Thymus (tissue), 11 donors: ENCODE results near the gene MAPKAPK3. TPM values are rescaled to one million over a fixed set of nuclear protein-coding genes. Genes with fewer than 3 reads are reported as not detected.
A peak's percentile ranks its signal among the peaks of the same experiment; 100 is the strongest.

Source experiments
- DNase-seq, 9 donors: peaks; one replicate each; pipeline ENCODE4 v3.0.0-alpha.2; 2013; ENCODE audit warnings: low spot score in 9 of 9, low read depth in 6 of 9, missing footprints in 1 of 9
- H3K27ac ChIP-seq, 2 donors: one replicate each; pipeline ENCODE4 v1.5.1; 2013; ENCODE audit warnings: control low read depth in 1 of 2, low read depth in 1 of 2, low read length in 1 of 2, mild to moderate bottlenecking in 1 of 2, moderate library complexity in 1 of 2
- H3K27me3 ChIP-seq, 2 donors: one replicate each; pipeline ENCODE4 v1.5.1; 2013; ENCODE audit warnings: low read length in 1 of 2; ENCODE audit not compliant: control insufficient read depth in 2 of 2, insufficient read depth in 1 of 2
- H3K36me3 ChIP-seq, 2 donors: one replicate each; pipeline ENCODE4 v1.5.1; 2013; ENCODE audit warnings: low read length in 1 of 2, mild to moderate bottlenecking in 1 of 2, moderate library complexity in 1 of 2; ENCODE audit not compliant: control insufficient read depth in 2 of 2, insufficient read depth in 2 of 2
- H3K4me1 ChIP-seq, 2 donors: one replicate each; pipeline ENCODE4 v1.5.1; 2013; ENCODE audit warnings: low read length in 2 of 2; ENCODE audit not compliant: control insufficient read depth in 2 of 2, insufficient read depth in 2 of 2
- H3K4me3 ChIP-seq, 2 donors: one replicate each; pipeline ENCODE4 v1.5.1; 2013; ENCODE audit warnings: low read length in 2 of 2, control low read depth in 1 of 2, mild to moderate bottlenecking in 1 of 2
- H3K9me3 ChIP-seq, 2 donors: one replicate each; pipeline ENCODE4 v1.5.1; 2013; ENCODE audit warnings: low read length in 1 of 2, mild to moderate bottlenecking in 1 of 2; ENCODE audit not compliant: control insufficient read depth in 2 of 2, insufficient read depth in 1 of 2
- WGBS: extraction: QIAGEN DNeasy Blood & Tissue Kit; methylation state at CpG from one replicate; pipeline ENCODE4 v1.1.7; 2013; 5-methylcytosine and 5-hydroxymethylcytosine counted together
- polyA plus RNA-seq: library from polyadenylated mRNA; stranded (reverse); fragments of 200-250 nt; gene quantifications from one replicate; pipeline ENCODE4 v1.2.3, GENCODE V29; 2013
- total RNA-seq: library from RNA; stranded (reverse); fragments of 120-200 nt; gene quantifications from one replicate; pipeline ENCODE4 v1.2.4, GENCODE V29; 2013
- donor health status: healthy.

The MAPKAPK3 gene
- total and polyA plus RNA-seq, 2 donors: 24.9 to 54.4 TPM

DNA sequence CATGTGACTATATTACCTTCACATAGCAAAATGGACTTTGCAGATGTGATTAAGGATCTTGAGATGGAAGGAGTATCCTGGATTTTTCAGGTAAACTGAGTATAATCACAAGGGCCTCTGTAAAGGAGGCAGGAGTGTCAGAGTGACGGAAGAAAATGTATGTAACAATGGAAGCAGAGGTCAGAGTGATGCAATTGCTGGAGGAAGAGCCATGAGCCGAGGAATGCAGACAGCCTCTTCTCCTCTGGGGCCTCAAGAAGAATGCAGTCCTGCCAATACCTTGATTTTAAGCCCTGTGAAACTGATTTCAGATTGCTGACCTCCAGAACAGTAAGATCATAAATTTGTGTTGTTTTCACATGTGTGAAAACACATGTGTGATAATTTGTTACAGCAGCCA lies 32.6 kb upstream of the MAPKAPK3 start:
- Histone ChIP-seq H3K36me3 (peaks cover 15 to 40% of the 10 kb centered on the region in 2 donors), H3K4me1 (peaks cover 0 to 27% of the 10 kb centered on the region in 2 donors), H3K4me3 (no peak overlapping the region), H3K9me3 (no peaks in the 10 kb centered on the region), H3K27ac (no peak overlapping the region), H3K27me3 (no peaks in the 10 kb centered on the region)
- 97% methylated on average over 2 of the region's 2 CpGs for WGBS
- no peak for DNase-seq

- H3K27me3 ChIP-seq: no peaks in the 10 kb centered on the region
- peaks cover 6 to 24% of the 10 kb centered on the region in 2 donors for H3K36me3 ChIP-seq
- H3K9me3 ChIP-seq: no peaks in the 10 kb centered on the region
- no peak for DNase-seq
- H3K27ac ChIP-seq: no peak overlapping the region
- no peak overlapping the region for H3K4me3 ChIP-seq
- WGBS: 84% methylated on average over 6 of the region's 6 CpGs
- H3K4me1 ChIP-seq: peaks cover 6 to 41% of the 10 kb centered on the region in 2 donors
Observed at GRCh38 chr3:50585919-50586762, 30.8 kb upstream of the MAPKAPK3 start.

- Histone ChIP-seq H3K27ac (no peak overlapping the region), H3K4me1 (peaks cover 6 to 47% of the 10 kb centered on the region in 2 donors), H3K36me3 (peaks cover under 1 to 18% of the 10 kb centered on the region in 2 donors), H3K9me3 (no peaks in the 10 kb centered on the region), H3K4me3 (no peak overlapping the region), H3K27me3 (no peaks in the 10 kb centered on the region)
- WGBS: 36% methylated on average over 3 of the region's 3 CpGs
- DNase-seq: no peak
Observed at GRCh38 chr3:50586763-50587070, 30.2 kb upstream of the MAPKAPK3 start.

DNA sequence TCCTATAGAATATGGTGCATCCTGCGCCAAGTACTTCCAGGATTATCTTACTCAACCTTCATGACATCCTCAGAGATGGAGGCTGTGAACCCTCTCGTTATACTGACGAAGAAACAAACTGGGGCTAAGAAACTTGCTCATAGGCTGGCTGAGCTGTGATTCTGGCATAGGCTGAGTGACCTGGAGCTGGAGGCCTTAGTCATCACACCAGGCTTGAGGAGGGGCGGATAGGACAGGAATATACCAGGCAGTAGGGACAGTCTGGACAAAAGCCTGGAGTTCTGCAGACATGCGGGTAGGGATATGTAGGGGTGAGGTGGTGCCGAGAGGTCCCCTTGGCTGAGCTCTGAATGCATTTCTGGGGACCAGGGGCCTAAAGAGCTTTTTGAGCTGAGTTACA lies 29.6 kb upstream of the MAPKAPK3 start:
- 98% methylated on average over 6 of the region's 6 CpGs for WGBS
- Histone ChIP-seq H3K27ac (no peak overlapping the region), H3K4me1 (peaks cover 6 to 52% of the 10 kb centered on the region in 2 donors), H3K9me3 (no peaks in the 10 kb centered on the region), H3K36me3 (peaks cover 0 to 12% of the 10 kb centered on the region in 2 donors), H3K4me3 (no peak overlapping the region), H3K27me3 (no peaks in the 10 kb centered on the region)
- DNase-seq: no peak

DNA sequence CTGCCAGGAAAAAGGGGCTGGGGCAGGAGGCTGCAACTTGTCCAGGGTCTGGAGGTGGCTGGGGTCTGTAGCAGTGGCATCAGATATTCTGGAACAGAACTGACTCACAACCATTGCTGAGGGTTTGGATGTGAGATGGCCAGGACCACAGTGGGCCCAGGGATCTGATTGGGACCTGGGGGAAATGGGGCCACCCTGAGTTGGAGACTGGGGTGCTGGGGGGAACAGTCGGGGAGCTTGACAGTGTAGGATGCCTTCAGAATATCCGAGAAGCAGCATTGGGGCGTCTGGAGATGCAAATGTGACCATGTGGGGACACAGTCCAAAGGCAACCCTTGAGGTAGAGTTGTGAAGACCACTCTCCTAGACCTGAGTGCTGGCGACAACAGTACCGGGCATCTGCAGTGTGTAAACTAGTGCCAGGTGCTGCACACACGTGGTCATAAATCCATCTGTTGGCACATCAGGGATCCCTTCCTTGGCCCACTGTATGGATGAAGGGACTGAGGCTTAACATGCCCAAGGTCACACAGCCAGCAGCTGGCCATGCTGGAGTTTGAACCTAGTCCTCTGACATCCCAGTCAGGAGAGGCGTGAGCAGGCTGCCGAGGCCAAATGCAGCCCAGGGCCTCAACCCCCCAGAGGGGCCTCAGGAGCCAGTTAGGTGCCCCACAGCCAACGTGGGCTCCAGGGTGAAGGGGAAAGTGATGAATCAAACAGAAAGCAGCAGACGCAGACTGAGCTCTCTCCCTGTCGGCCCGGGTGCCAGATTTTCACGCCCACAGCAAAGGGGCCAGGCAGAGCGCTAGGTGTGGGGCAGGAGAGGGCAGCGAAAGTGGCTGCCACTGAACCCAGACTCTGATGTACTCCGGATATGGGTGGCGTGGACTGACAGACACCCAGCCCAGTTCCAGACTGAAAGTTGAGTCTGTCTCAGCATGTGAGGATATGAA lies 28.9 kb upstream of the MAPKAPK3 start:
- 61% methylated on average over 17 of the region's 17 CpGs for WGBS
- H3K36me3 ChIP-seq: peaks cover 0 to 8% of the 10 kb centered on the region in 2 donors

DNA sequence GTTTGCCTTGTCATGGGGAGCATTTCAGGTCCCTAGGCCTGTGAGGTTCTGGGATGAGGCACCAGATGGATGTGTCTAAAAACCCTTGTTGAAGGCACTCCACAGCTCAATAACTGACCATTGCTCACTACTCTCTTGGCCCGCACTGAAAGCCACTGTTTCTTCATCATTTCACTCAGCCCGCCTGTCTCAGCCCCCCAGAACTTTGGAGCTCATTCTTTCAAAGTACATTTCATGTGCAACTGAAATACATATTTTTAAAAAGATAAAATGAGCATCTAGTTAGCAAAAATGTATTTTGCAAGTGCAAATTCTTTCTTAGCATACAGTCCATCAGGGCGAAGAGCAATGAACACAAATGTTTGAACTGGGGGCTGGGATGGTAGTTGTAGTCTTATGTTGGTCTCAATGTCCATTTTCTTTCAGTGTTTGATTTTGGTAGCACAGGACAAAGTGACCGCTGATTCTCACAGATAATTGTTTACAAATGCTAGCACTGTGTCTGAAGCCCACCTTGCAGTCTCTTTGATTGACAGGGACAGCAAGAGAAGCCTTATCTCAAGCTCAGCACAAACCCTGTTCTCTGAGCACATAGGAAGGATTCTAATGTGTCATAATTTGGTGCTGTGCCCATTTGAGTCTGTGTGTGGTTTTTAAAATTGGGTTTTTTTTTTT lies 28.1 kb upstream of the MAPKAPK3 start:
- Histone ChIP-seq H3K4me3 (no peak overlapping the region), H3K27me3 (no peaks in the 10 kb centered on the region), H3K9me3 (no peaks in the 10 kb centered on the region), H3K4me1 (peaks cover 6 to 62% of the 10 kb centered on the region in 2 donors), H3K27ac (peak overlapping the region in 1 of 2 donors; percentile 24), H3K36me3 (peaks cover 0 to 1% of the 10 kb centered on the region in 2 donors)
- DNase-seq: no peak
- WGBS: 97% methylated on average over 4 of the region's 4 CpGs

More for the DNA sequence above, 28.9 kb upstream of the MAPKAPK3 start:
- no peak for DNase-seq
- peaks cover 6 to 59% of the 10 kb centered on the region in 2 donors for H3K4me1 ChIP-seq
- no peaks in the 10 kb centered on the region for H3K27me3 ChIP-seq
- peak overlapping the region in 1 of 2 donors; percentile 41 for H3K27ac ChIP-seq
- H3K9me3 ChIP-seq: no peaks in the 10 kb centered on the region
- H3K4me3 ChIP-seq: no peak overlapping the region

DNA sequence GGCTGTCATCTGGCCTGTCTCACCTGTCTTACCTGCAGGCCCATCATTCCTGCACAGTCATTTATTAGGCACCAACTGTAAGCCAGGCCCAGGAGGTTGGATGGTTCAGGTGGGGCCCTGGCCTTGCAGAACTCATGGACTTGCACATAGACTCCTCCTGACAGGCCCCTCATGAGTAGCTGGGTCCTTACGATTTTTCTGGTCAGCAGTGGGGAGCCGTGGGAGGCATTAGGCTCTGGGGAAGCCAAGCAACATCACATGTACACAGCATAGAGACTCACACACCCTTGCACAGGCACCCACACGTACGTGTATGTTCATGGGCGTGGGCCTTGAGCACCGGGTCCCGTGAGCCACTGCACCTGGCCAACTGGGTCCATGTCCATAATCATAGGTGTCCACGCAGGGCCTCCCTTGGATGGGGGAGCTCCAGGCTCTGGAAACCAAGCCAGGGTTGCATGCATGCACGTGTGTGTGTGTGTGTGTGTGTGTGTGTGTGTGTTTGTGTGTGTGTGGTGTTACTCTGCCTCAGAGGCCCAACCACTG lies 25.7 kb upstream of the MAPKAPK3 start:
- H3K9me3 ChIP-seq: no peaks in the 10 kb centered on the region
- peak overlapping the region; percentile 68 for H3K27ac ChIP-seq
- H3K27me3 ChIP-seq: no peaks in the 10 kb centered on the region
- no peak for DNase-seq
- 69% methylated on average over 9 of the region's 9 CpGs for WGBS
- H3K4me1 ChIP-seq: peaks cover 6 to 66% of the 10 kb centered on the region in 2 donors
- H3K4me3 ChIP-seq: no peak overlapping the region
- no peaks in the 10 kb centered on the region for H3K36me3 ChIP-seq

- peak overlapping the region in 1 of 2 donors; percentile 18 for H3K27ac ChIP-seq
- peaks cover 6 to 56% of the 10 kb centered on the region in 2 donors for H3K4me1 ChIP-seq
- 22% methylated on average over 5 of the region's 5 CpGs for WGBS
- no peak overlapping the region for H3K4me3 ChIP-seq
- no peaks in the 10 kb centered on the region for H3K9me3 ChIP-seq
- no peaks in the 10 kb centered on the region for H3K36me3 ChIP-seq
- H3K27me3 ChIP-seq: no peaks in the 10 kb centered on the region
- no peak for DNase-seq
Observed at GRCh38 chr3:50592568-50592967, 24.4 kb upstream of the MAPKAPK3 start.
